ENCODE measurements around the gene STAT3. TPM values are rescaled to one million over a fixed set of nuclear protein-coding genes. Genes with fewer than 3 reads are reported as not detected.
"Not testable (repeated sequence)": the region's sequence is repeated elsewhere in the genome, so short reads cannot be mapped to it uniquely, and the experiment has no call there.

Gene STAT3
- total RNA-seq, 1 donor from 2014 or later: 281 TPM

DNA sequence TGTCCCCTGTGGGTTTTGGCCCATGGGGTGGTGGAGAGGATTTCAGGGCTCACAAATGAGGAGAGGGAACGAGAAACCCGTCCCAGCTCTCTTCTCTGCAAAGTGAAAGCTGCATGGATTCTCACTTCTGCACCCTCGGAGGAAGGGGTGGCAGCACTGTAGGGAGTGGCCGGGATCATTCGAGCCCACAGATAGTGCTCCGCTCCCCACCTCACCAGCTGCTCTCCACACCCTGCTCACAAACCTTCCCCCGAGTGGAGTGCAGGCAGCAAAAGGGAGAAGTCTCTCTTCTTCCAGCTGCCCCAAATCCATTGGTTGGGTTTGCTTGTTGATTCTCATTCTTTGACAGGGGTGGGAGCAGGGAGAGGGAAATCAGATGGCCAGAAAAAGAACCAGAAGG lies 79.8 kb downstream of the STAT3 start:
- no peak overlapping the region for H3K4me3 Mint-ChIP-seq (ENCODE audit: unreplicated experiment)
- peaks cover 10% of the 10 kb centered on the region for H3K4me1 Mint-ChIP-seq (ENCODE audit: unreplicated experiment)
- peaks cover 42% of the 10 kb centered on the region for H3K36me3 Mint-ChIP-seq (ENCODE audit: unreplicated experiment)
- TF ChIP-seq, protein P1, sequence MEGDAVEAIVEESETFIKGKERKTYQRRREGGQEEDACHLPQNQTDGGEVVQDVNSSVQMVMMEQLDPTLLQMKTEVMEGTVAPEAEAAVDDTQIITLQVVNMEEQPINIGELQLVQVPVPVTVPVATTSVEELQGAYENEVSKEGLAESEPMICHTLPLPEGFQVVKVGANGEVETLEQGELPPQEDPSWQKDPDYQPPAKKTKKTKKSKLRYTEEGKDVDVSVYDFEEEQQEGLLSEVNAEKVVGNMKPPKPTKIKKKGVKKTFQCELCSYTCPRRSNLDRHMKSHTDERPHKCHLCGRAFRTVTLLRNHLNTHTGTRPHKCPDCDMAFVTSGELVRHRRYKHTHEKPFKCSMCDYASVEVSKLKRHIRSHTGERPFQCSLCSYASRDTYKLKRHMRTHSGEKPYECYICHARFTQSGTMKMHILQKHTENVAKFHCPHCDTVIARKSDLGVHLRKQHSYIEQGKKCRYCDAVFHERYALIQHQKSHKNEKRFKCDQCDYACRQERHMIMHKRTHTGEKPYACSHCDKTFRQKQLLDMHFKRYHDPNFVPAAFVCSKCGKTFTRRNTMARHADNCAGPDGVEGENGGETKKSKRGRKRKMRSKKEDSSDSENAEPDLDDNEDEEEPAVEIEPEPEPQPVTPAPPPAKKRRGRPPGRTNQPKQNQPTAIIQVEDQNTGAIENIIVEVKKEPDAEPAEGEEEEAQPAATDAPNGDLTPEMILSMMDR (IDR thresholded peaks at IDR 0.05): no peak
- no peaks in the 10 kb centered on the region for H3K9me3 Mint-ChIP-seq (ENCODE audit: unreplicated experiment)
- DNase-seq (ENCODE audit: extremely low spot score, unreplicated experiment): no peak
- no peaks in the 10 kb centered on the region for H3K27me3 Mint-ChIP-seq (ENCODE audit: unreplicated experiment)
- no peak overlapping the region for H3K27ac Mint-ChIP-seq (ENCODE audit: unreplicated experiment)

DNA sequence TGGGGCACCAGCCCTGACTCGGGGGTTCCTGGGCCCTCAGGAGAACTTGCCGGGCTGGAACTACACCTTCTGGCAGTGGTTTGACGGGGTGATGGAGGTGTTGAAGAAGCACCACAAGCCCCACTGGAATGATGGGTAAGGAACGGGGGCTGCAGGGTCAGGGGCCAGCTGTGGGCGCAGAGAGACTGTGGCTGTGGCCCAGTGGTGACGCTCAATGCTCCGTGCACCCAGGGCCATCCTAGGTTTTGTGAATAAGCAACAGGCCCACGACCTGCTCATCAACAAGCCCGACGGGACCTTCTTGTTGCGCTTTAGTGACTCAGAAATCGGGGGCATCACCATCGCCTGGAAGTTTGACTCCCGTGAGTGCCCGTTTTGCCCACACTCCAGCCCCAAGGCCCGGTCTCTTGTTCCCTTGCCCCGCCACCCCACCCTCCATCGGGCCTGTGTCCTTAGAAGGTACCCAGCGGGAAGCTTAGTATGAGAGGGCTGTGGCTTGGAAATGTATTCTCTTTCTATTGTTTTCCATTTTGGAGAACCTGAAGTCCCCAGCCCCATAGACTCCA lies 80.8 kb downstream of the STAT3 start:
- Mint-ChIP-seq H3K27ac (ENCODE audit: unreplicated experiment) (no peak overlapping the region), H3K9me3 (ENCODE audit: unreplicated experiment) (no peaks in the 10 kb centered on the region), H3K4me3 (ENCODE audit: unreplicated experiment) (no peak overlapping the region), H3K4me1 (ENCODE audit: unreplicated experiment) (peaks cover 10% of the 10 kb centered on the region), H3K27me3 (ENCODE audit: unreplicated experiment) (no peaks in the 10 kb centered on the region), H3K36me3 (ENCODE audit: unreplicated experiment) (peaks cover 42% of the 10 kb centered on the region)
- TF ChIP-seq, protein P1 (IDR thresholded peaks at IDR 0.05): no peak
- DNase-seq (ENCODE audit: extremely low spot score, unreplicated experiment): no peak

DNA sequence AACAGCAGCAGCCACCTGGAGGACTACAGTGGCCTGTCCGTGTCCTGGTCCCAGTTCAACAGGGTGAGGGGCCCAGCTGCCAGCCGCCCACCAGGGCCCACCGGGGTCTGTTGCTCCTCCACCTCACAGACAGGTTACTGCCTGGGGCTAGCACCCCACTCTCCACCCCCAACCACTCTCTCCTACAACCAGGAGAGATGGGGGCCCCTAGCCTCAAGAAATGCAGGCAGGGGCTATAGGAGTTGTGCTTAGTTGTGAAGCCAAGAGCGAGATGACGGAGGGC lies 81.9 kb downstream of the STAT3 start:
- Mint-ChIP-seq H3K4me3 (ENCODE audit: unreplicated experiment) (no peak overlapping the region), H3K27ac (ENCODE audit: unreplicated experiment) (no peak overlapping the region), H3K27me3 (ENCODE audit: unreplicated experiment) (no peaks in the 10 kb centered on the region), H3K4me1 (ENCODE audit: unreplicated experiment) (peaks cover 2% of the 10 kb centered on the region), H3K36me3 (ENCODE audit: unreplicated experiment) (peaks cover 47% of the 10 kb centered on the region), H3K9me3 (ENCODE audit: unreplicated experiment) (no peaks in the 10 kb centered on the region)
- DNase-seq (ENCODE audit: extremely low spot score, unreplicated experiment): no peak
- TF ChIP-seq, protein P1 (IDR thresholded peaks at IDR 0.05): no peak

DNA sequence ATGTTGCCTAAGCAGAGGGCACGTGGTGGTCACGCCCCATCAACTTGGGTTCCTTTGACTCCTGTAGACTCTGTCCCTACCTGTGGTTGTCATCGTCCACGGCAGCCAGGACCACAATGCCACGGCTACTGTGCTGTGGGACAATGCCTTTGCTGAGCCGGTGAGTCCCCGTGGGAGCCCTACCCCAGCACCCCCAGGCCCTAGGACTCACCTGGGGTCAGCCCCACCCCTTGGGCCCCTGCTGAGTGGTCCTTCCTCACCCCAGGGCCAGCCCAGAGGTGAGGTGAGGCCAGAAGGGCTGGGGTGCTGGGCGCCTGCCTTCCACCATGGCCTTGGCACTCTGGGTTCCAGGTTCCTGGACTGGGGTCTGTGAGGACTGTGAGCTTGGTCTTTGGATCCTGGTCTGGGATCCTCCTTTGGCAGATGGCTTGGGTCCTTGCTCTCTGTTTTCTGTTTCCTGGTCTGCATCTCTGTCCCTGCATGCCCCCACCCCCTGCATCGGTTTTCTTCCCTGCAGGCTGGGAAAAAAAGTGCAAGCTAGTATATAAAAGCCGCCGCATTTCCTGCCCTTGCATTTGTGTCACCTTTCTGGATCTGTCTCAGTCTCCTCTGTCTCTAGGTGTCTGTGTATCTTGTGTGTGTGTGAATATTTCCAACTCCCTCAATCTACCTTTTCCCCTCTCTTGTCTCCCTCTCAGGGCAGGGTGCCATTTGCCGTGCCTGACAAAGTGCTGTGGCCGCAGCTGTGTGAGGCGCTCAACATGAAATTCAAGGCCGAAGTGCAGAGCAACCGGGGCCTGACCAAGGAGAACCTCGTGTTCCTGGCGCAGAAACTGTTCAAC lies 82.5 kb downstream of the STAT3 start:
- Mint-ChIP-seq H3K4me1 (ENCODE audit: unreplicated experiment) (no peaks in the 10 kb centered on the region), H3K27ac (ENCODE audit: unreplicated experiment) (no peak overlapping the region), H3K36me3 (ENCODE audit: unreplicated experiment) (peaks cover 51% of the 10 kb centered on the region), H3K27me3 (ENCODE audit: unreplicated experiment) (no peaks in the 10 kb centered on the region), H3K4me3 (ENCODE audit: unreplicated experiment) (no peak overlapping the region), H3K9me3 (ENCODE audit: unreplicated experiment) (no peaks in the 10 kb centered on the region)
- TF ChIP-seq, protein P1 (IDR thresholded peaks at IDR 0.05): no peak
- no peak for DNase-seq (ENCODE audit: extremely low spot score, unreplicated experiment)

DNA sequence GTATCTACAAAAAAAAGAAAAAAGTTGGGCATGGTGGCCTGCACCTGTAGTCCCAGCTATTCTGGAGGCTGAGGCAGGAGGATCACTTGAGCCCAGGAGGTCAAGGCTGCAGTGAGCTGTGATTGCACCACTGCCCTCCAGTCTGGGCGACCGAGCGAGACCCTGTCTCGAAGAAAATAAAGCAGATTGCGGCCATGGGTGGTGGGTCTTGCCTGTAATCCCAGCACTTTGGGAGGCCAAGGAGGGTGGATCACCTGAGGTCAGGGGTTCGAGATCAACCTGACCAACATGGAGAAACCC lies 83.3 kb downstream of the STAT3 start:
- H3K4me3 Mint-ChIP-seq (ENCODE audit: unreplicated experiment); DNase-seq (ENCODE audit: extremely low spot score, unreplicated experiment); H3K27me3 Mint-ChIP-seq (ENCODE audit: unreplicated experiment); H3K4me1 Mint-ChIP-seq (ENCODE audit: unreplicated experiment); H3K27ac Mint-ChIP-seq (ENCODE audit: unreplicated experiment); H3K9me3 Mint-ChIP-seq (ENCODE audit: unreplicated experiment): not testable (repeated sequence)
- H3K36me3 Mint-ChIP-seq (ENCODE audit: unreplicated experiment): peaks cover 47% of the 10 kb centered on the region
